GM13977 (cell line): ENCODE measurements around the gene CDK4.
A peak's percentile ranks its signal among the peaks of the same experiment; 100 is the strongest.

Experiments
- DNase-seq: peaks from one replicate; pipeline ENCODE4 v3.0.0; 2012; ENCODE audit warnings: low spot score
- in situ Hi-C: fragments of 300-500 bp; cut with MboI; formaldehyde crosslinking; loops from one replicate; pipeline ENCODE4 v1.12.0; 2022; ENCODE audit warnings: low sequenced_read_pairs, low pct_unique_long_range_greater_than_20kb, mixed read lengths, inconsistent platforms; ENCODE audit not compliant: unreplicated experiment
- TF ChIP-seq, protein P1 (sequence below): IDR thresholded peaks from 2 replicates; pipeline ENCODE4 v1.5.1; 2012; ENCODE audit warnings: mild to moderate bottlenecking, control low read depth; ENCODE audit not compliant: insufficient read depth; ENCODE audit errors: extremely low read depth, missing control alignments

Gene CDK4

DNA sequence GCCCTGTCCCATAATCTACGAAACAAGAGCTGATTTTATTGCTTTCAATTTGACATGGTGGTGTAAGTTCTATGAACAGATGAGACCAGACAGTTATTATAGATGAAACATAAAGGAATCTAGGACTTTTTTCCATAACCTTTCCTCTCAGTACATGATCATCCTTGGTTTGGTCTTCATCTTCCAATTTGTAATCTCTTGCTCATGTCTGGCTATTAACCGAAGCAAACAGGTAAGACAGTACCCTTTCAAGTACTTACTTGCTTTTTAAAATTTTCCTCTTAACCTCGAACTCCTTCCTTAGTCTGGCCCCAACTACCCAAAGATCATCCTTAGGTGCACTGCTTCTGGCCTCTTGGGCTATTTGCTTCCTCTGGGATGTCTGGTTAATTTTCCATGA, 6.1 kb downstream of the CDK4 start:
- in situ Hi-C loops: no loop called here
- TF ChIP-seq, protein P1, sequence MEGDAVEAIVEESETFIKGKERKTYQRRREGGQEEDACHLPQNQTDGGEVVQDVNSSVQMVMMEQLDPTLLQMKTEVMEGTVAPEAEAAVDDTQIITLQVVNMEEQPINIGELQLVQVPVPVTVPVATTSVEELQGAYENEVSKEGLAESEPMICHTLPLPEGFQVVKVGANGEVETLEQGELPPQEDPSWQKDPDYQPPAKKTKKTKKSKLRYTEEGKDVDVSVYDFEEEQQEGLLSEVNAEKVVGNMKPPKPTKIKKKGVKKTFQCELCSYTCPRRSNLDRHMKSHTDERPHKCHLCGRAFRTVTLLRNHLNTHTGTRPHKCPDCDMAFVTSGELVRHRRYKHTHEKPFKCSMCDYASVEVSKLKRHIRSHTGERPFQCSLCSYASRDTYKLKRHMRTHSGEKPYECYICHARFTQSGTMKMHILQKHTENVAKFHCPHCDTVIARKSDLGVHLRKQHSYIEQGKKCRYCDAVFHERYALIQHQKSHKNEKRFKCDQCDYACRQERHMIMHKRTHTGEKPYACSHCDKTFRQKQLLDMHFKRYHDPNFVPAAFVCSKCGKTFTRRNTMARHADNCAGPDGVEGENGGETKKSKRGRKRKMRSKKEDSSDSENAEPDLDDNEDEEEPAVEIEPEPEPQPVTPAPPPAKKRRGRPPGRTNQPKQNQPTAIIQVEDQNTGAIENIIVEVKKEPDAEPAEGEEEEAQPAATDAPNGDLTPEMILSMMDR: no peak
- no peak for DNase-seq

DNA sequence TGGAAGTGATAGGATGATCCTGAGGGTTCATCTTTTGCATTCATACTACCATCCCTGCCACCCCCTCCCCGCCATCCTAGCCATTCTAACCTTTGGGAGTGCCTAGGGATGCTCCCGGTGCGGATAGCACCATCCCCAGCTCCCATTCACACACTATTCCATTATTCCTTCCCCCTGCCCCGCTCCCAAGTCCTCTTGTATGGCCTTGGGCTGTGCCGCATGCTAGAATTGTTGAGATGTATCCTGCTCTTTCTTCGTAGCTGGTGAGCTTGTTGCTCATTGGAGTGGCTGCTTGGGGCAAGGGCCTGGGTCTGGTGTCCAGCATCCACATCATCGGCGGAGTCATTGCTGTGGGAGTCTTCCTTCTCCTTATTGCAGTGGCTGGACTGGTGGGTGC, 6.6 kb downstream of the CDK4 start:
- in situ Hi-C loops: no loop called here
- DNase-seq: no peak

DNA sequence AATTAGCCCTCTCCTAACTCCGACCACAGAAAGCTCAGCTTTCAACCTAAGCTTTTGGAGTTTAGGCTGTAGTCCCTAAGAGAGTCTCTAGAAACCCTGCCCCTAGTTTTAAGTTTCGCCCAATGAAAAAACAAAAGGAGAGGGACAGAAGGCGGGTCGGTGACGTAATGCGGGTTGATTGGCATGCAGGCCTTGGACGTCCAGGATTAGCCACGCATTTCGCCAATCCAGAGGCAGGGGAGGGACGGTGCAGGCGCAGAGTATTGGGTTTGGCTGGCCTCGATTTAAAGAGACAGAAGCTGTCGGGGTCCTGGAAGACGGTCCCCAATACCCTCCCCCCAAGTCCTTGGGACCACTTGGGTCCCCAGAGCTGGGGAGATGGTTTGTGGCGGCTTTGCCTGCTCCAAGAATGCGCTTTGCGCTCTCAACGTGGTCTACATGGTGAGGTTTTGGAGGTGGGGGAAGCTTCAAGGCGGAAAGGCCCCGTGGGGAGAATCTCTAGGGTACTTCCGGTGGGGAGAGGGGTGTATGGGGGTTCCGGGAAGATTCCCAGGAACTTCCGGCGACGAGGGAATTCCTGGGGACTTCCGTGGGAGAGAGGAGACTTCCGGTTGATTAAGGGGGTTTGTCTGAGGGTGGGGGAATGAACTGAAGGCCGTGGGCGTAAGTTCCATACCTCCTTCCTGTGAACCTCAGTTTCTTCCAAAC, 7.2 kb downstream of the CDK4 start, which contains the start of gene TSPAN31:
Gene TSPAN31, plus strand, starts transcription at position 263 of the 708 bp plus-strand sequence. Its CDS starts 116 bp downstream, at position 379.
- peak; percentile 94 for DNase-seq
- TF ChIP-seq, protein P1: no peak
- in situ Hi-C loops: no loop called here

More for the DNA sequence above, 6.6 kb downstream of the CDK4 start:
- TF ChIP-seq, protein P1: no peak

DNA sequence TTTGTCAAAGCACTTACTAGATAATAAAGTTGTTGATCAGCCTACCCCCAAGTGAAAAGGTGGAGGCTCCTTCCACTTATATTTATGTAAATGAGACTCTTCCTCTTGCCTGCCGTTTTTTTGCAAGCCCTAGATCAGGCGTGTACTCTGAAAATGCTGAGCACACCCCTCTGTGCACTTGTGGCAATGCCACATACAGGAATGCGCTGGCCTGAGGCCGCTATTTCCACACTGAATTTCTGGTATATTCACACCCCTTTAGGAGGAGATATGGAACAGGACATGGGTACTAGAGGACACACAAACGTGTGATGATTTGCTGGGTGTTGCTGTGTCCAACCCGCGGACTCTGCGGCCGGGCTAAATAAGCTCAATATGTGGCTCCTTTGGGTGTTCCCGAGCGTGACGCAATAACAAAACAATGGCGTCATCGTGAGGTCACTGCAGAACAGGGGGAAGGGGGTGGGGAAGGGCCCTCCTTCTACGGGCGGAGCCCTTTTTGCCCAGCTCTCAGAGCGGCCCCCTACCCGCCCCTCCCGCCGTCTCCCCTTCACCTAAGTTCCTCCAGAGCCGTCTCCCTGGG, 7.8 kb downstream of the CDK4 start:
- DNase-seq: peak; percentile 75
- in situ Hi-C loops: no loop called here
- TF ChIP-seq, protein P1: no peak

DNA sequence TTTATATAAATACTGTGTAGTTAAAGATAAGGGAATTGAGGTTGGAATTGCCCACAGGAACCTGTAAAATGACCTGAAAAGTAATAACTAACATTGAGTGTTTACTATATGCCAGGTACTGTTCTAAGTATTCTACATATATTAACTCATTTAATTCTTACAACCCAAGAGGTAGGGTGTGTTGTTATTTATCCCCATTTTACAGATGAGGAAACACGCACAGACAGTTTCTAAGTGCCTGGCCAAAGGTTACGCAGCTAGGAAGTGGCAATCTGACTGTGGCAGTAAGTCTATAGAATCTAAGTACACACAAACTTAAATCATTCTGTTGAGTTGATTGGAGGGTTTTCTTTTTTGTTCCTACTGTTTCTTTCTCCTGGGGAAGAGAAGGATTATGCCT, 8.3 kb downstream of the CDK4 start:
- in situ Hi-C loops: no loop called here
- DNase-seq: no peak
- TF ChIP-seq, protein P1: no peak

DNA sequence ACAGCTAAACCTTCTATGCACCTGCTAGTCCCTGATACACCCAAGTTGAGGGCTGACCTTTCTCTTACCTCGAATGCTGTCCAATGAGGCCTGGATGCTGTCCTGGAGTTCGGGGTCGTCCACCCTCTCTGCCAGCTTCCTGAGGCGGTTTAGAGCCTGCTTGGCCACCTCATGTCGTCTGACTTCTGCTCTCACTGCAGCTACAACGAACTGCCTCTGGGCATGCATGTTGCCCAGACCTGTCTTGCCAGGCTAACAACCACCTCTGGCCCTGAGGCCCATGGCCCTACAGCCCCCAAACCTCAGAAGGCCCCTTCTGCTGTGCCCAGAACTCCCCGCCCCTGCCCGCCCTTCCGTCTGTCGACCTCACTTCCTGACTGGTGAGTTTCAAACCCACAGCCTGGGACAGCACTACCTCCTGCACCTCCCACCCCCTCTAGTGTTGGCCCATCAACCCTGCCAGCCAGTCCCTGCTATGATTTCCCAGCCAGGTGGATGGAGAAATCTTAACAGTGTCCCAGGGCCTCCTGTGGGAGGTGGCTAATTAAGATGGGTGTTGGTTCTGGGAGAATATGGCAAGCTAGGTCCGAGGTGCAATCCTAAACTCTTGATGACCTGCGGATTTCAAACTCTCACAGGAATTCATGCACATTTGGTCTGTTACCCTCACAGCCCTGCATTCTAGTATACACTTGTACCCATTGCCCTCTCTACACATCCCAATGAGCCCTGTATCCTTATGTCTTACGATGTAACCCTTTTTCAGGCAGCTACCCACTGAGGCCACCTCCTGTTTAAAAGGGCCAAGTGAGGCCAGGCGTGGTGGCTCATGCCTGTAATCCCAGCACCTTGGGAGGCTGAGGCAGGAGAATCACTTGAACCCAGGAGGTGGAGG, 10.0 kb downstream of the CDK4 start:
- TF ChIP-seq, protein P1: peak; percentile 53
- DNase-seq: peak; percentile 79
- in situ Hi-C loops: no loop called here
